Endometrial microvascular endothelial cells (primary cell): ENCODE data around the gene RAD9A. TPM values are rescaled to one million over a fixed set of nuclear protein-coding genes. Genes with fewer than 3 reads are reported as not detected.

Experiments
- in situ Hi-C: cut with HindIII; loops from 2 replicates; pipeline ENCODE4 v1.10.0; 2017; ENCODE audit warnings: low sequenced_read_pairs, low pct_unique_long_range_greater_than_20kb; ENCODE audit errors: inconsistent ontology term
- total RNA-seq: library from RNA; depleted of rRNA; stranded (reverse); fragments of >200 nt; gene quantifications from one replicate; pipeline ENCODE4 v1.2.3, GENCODE V29; 2015; ENCODE audit errors: inconsistent ontology term

Gene RAD9A
- total RNA-seq, 1 donor from 2014 or later, result 9.5 TPM

DNA sequence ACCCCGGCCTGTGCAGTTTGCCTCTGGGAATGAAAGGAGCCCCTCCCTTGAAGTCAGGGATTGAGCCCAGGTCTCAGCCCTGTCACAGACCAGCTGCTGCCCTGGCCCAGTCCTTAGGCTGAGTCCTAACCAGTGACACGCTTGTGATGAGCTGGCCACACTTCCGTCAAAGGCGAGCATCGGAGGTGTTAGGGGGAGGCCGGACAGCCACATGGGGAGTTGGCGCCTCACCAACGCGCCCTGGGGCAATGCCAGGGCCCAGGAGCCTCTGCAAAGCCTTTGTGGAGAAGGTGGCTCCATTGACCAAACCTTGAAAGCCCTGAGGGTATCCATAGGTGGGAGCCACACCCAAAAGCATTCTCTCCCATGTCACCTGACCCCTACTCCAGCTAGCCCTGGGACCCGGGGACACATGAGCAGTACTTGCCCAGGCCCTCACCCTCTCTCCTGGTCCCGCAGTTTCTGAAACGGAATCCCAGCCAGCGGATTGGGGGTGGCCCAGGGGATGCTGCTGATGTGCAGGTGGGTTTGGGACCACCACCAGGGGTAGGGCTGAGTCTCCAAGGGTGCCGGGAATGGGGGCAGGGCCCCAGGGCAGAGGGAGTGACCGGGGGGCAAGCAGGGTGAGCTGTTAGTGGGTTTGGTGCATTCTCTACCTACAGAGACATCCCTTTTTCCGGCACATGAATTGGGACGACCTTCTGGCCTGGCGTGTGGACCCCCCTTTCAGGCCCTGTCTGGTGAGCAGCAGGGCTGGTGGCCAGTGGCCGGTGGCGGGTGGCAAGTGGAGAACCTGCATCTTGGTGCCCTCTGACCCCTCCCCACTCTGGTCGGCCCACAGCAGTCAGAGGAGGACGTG is 42.0 kb downstream of the RAD9A start:
- in situ Hi-C loops, result no loop called here

DNA sequence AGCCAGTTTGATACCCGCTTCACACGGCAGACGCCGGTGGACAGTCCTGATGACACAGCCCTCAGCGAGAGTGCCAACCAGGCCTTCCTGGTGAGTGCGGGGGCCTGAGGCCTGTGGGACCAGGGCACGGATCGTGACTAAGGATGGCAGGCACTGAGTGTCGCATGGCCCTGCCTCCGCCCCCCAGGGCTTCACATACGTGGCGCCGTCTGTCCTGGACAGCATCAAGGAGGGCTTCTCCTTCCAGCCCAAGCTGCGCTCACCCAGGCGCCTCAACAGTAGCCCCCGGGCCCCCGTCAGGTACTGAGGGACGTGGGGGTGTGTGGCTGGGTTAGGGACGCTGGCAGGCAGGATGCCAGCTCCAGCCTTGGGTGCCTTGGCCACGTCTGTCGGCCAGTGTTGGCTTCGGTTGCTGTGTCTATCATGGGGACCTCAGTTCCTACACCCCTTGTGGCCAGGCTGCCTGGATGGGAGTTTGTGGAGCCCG is 42.7 kb downstream of the RAD9A start:
- in situ Hi-C loops, result no loop called here

DNA sequence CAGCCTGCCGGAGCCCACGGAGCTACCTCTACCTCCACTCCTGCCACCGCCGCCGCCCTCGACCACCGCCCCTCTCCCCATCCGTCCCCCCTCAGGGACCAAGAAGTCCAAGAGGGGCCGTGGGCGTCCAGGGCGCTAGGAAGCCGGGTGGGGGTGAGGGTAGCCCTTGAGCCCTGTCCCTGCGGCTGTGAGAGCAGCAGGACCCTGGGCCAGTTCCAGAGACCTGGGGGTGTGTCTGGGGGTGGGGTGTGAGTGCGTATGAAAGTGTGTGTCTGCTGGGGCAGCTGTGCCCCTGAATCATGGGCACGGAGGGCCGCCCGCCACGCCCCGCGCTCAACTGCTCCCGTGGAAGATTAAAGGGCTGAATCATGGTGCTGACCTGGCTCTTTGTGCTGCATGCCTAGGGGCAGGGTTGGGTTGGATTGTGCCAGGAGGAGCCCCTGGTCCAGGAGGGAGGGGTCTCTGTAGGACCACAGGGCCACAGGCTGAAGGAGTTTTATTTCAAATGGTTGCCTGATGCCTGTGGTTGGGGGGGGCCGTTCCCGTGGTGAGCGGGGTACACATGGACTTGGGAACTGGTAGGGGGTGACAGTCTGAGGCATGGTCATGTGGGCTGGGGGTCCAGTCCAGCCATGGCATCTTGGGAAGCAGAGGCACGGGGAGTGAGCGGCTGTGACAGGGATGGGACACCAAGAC is 43.4 kb downstream of the RAD9A start:
- in situ Hi-C loops, result no loop called here

DNA sequence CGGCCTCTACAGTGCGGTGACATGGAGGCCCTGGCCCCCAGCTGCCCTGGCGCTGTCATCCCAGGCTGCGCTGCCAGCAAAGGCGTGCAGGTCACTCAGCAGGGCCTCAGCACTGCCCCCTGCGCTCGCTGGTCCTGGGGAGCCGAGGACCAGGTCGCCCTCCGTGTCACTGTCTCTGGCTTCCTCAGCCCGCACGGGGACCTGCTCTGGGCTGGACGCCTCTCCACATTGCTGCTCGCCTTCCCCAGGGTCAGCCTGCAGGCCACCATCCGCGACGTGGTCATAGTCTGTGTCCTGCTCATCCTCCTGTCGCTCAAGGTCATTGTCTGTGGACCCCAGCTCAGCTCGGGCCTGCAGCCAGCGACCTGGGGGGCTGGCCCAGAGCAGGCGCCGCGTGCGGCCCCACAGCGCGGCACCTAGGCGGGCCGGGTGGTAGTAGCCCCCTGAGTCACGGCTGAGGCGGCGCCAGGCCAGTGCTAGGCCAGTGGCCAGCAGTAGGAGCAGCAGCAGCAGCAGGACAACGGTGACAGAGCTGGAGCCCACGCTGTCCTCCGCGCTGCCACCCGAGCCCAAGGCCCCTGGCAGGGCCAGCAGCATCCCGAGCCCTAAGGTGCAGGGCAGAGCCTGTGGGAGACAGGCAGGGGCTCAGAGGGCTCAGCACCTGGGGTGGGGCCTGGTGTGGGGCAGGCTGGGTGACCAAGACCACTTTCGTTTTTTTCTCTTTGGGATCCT is 44.1 kb downstream of the RAD9A start:
- in situ Hi-C loops, result no loop called here

DNA sequence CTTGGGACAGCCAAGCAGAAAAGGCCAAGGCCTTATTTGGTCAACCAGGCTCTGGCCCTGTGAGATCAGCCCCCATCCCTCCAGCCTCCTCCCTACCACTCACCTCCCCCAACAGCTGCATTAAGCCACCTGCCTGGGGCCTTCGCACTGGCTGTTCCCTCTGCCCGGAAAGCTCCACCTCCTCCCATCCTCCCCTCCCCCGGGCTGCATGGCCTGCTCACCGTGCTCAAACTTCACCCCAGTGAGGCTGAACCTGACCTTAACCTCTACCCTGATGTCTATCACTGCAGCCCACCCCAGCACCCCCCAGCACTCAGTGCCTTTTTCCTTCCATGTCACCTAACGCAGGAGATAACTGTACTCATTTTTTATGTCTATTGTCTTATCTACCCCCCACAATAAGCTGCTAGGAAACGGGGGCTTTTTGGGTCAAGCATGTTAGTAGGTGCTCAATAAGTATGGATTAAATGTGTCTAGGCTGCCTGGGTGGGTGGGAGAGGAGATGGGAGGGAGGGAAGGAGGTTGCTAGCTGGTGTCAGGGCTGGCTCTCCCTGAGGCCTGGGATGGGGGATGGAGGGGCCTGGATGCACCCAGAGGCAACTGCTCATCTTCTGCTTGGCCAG is 44.8 kb downstream of the RAD9A start:
- in situ Hi-C loops, result no loop called here

DNA sequence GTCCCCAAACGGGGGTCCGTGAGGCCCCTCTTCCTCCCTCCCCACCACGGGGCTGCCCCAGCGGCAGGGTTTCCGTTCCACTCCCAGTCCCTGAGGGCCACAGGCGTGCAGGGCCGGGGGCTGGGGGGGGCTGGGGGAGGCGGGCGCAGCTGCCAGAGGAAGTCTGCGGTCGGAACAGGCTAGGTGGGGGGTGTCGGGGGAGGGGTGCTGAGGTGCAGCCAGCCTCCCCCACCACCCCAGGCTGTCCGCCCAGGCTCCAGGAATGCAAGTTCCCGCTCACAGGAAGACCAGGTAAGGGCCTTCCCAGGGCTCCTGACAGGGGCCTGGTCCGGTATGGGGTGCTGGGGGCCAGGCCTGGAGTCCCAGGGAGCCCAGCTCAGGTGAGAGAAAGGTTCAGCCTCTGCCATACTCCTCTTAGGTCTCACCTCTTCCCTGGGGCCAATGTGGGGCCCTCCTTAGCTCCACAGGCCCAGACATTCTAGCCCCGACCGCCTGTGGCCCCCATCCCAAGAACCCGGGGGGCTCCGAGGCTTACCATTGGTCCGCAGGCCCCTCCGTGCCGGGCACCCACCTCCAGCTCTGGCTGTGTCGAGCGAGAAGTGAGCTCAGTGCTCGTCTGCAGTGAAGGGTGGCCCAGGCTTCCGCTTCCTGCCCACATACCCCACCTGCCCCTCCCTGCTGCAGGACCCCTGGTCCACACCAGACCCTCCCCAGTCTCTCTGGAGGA is 45.5 kb downstream of the RAD9A start, which contains the start of gene PTPRCAP:
PTPRCAP (minus strand) TSS at position 601 of the 727 bp plus-strand sequence; CDS start at position 538, 63 bp downstream.
- in situ Hi-C loops, result no loop called here

DNA sequence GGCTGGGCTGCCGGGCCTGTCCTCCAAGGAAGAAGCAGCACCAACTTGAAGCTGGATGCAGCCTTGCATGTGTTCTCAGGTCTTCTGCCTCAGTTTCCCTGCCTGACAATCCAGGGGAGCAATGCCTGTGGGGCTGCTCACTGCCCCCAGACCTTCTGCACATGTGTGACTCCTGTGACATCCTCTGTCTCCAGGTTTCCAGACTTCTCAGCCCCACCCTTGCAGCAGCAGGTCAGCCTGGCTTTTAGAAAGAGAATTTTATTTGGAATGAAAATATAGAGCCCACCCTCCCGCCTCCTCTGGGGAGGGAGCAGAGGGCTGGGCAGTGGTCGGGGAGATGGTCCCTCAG is 46.0 kb downstream of the RAD9A start:
- in situ Hi-C loops, result no loop called here

DNA sequence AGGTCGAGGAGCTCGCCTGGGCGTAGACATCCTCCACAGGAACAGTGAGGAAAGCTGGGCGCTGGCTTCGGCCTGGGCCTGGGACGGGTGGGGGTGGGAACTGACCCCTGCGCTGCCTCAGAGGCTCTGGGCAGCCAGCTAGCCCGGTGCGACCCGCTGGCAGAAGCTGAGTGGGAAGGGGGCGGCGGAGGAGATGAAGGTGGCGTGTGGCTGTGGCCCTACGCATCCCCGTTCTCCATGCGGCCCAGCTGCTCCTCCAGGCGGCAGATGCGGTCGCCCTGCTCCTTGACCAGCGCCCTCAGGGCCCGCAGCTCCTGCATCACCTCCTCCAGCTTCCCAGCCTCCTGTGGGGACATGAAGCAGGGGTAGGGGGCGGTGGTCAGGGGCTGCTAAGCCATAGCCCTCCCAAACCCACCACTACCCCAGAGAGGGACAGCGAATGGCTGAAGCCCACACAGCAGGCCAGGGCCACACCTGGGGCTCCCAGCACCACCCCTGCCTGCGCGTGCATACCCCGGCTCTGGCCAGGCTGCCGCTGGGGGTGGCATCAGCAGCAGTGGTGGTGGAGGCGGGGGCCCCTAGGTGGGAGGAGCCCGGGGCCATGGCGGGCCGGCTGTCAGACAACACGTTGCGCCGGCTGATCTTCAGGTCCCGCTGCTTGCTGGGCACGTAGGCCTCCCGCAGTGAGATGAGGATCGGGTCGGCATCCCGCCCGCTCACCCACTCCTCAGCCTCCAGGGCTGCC is 46.5 kb downstream of the RAD9A start:
- in situ Hi-C loops, result no loop called here

DNA sequence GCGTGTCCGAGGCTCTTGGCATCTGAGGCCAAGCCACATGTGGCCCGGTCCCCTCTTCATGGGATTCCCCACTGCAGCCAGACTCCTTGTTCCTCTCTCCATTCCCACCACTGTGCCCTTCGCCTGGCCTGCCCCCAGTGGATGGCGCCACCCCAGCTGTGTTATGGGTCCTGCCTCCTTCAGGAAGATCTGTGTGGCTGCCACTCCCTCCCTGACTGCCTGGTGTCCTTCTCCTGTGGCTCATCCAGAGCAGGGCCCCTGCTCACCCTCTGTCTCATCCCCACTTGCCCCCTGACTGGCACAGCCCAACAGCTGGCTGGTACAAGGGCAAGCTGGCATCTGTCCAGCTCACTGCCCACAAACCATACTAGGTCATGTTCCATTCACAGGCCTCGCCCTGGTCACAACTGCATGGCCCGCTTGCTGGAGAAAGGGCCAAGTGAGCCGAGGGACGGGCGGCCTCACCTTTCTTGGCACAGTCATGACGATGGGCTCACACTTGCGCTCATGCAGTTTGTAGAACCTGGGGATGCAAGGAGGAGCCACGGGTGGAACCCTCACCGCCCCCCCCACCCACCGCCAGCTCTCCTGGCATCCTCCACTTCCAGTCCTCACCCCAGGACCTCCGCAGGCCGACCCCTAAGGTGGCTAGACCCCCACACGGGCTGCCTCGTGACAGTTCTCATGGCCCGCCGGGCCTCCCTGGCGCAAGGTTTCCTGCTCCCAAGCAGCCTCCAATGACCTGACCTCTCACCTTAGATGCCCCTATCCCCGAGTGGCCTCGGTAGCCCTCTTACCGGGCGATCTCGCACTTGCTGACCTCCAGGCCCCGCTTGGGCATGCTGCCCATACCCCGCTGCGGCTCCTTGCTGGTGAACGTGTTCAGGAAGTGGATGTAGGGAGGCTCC is 47.8 kb downstream of the RAD9A start:
- in situ Hi-C loops, result no loop called here

DNA sequence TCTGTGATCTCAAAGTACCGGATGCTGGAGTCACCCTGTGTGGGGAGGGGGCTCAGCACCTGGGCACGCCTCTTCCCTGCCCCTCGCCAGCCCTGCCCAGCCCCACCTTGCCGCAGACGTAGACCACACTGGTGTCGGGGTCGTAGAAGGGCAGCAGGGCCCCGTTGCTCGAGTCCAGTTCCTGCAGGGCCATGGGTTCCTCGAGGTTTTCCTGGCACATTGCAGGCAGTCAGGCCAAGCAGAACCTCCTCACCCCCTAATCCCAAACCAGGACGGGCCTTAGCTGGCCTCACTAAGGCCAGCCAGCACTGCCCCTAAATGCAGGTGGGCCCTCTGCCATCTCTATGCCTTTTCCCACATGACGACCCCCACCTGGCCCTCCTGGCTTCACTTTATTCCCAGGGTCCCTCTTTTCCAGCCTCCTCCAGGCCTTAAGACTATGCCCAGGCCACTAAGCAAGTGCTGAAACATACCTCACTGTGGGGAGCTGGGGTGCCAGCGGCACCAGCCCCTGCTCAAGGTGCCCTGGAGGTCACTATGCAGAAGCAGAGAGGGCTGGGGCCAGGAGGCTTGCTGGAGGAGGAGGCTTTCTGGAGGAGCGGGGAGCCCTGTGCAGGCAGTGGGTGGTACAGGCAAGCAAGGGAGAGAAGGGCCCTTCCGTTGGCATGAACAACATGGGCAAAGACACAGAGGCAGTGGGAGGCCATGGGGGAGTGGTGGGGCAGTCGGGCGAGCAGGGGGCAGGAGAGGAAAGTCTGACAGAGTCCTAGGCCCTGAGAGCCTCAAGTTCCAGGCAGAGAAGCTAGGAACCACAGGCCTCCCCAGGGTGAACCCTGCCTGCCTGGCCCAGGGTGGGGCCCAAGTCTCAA is 48.7 kb downstream of the RAD9A start:
- in situ Hi-C loops, result no loop called here

DNA sequence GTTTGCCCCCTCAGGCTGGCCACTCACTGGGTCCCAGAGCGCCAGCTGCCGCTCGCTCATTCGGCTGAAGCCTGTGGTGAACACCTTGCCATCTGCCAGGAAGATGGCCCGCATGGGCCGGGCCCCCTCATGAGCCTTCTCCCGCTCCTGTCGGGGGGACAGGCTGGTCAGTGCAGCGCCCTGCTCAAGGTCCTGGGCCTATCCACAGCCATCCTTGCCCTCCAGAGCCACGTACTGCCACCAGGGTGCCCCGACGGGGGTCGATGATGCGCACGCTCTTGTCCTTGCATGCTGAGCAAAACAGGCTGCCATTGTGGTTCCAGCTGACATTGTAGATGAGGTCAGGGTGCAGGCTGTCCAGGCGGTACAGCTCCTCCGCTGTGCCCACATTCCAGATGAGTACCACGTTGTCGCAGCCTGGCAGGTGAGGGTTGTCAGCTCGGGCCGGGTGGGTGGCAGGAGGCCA is 49.3 kb downstream of the RAD9A start:
- in situ Hi-C loops, result no loop called here

DNA sequence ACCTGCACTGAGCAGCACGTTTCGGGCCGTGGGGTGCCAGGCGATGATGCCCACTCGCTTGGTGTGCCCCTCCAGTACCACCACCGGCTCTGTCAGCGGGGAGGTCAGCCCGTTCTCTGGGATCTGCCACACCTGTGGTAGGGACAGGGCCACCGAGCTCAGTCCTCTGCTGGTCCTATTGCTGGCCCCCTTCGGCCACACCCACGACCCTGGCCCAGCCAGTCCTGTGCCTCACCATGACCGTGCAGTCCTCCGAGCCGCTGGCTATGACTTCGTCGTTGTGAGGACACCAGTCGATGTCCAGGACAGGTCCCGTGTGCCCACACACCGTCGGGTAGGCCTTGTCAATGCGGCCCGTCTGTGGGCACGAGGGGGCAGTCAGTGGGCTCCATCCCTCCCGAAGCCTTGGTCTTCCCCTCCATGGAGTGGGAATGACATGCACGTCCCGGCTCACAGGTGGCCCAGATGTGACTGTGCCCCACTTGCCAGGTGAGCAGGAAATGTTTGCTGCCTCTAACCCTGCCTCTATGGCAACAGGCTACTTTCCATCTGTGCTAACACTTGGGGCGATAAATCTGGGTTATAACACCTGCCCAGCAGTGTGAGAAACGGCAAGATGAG is 50.1 kb downstream of the RAD9A start:
- in situ Hi-C loops, result no loop called here

DNA sequence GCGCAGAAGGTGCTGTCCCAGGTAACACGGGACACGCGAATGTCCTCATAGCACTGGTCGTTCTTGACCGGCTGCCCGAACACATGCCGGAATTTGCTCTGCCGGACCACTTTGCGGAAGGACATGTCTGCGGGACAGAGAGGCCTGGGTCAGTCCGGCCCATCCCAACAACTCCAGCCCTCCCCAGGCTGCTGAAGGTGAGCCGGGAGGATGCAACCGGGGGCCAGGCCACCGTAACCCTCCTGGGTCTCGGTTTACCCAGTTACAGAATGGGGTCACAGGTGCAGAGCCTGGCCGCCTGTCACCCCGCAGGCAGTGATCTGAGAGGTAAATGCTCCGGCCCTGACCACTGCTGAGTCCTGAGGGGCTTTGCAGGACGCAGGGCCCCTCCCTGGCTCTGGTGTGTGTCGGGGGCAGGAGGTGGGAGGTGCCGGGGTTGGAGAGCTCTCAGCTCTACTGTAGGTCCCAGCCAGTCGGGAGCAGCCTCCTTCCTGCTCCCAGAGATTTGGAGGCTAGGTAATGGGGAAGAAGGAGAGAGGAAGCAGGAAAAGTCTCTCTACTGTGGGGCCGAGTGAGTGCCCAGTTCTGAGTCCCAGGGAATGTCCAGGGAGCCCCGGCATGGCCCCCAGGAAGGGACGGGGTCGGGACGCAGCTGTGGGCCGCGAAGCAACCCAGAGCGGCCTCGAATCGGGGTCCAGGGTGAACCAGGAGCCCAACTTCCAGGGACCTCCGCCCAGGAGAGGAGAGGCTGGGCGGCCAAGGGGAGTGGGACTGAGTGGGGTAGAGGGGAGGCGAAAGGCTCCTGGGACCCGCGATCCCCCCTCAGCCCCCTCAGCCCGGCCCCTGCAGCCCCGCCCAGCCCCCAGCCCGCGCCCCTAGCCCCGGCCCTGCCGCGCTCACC is 51.0 kb downstream of the RAD9A start:
- in situ Hi-C loops, result no loop called here

DNA sequence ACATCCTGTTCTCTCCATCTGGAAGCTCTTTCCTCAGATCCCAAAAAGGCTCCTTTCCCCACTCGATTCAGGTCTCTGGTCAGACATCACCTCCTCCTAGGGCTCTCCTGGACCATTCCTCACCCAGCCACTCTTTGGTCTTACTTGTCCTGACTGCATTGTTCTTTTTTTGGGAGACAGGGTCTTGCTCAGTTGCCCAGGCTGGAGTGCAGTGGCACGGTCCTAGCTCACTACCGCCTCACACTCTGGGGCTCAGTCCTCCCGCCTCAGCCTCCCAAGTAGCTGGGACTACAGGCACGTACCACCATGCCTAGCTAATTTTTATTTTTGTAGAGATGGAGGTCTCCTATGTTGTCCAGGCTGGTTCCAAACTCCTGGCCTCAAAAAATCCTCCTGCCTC is 53.7 kb downstream of the RAD9A start:
- in situ Hi-C loops, result no loop called here
